Left renal pelvis (tissue), 4 donors: ENCODE data around the gene ZEB2. TPM values are rescaled to one million over a fixed set of nuclear protein-coding genes. Genes with fewer than 3 reads are reported as not detected.

Experiments used
- DNase-seq, 4 donors: peaks; one replicate each; pipeline ENCODE4 v3.0.0-alpha.2; 2013; ENCODE audit warnings: low read depth in 4 of 4, low spot score in 3 of 4
- polyA plus RNA-seq, 4 donors: library from polyadenylated mRNA; unstranded; fragments of 120-200 nt; gene quantifications; one replicate each; pipeline ENCODE4 v1.2.1, GENCODE V29; 2013; ENCODE audit not compliant: insufficient read length in 4 of 4

ZEB2 gene
- polyA plus RNA-seq, 4 donors: 60.5 to 165 (median 118) TPM

DNA sequence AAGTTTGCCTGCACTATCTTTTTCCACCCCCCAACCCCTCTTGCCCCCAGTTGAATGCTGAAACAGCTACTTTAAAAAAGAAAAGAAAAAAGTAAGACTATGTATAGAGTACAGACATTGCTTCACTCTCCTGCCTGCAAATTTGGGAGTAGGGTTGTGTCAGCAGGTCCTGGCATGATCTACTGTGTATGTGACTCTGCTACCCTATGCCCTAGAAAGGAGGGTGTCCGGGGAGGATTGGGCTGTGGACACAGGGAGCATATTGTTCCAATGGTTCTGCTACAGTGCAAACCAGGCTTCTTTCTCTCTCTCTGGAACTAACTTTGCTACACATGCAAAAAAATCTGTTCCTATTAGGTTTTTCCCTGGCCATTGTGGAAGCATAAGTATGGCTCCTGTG is 9.9 kb upstream of the ZEB2 start:
- no peak for DNase-seq

DNA sequence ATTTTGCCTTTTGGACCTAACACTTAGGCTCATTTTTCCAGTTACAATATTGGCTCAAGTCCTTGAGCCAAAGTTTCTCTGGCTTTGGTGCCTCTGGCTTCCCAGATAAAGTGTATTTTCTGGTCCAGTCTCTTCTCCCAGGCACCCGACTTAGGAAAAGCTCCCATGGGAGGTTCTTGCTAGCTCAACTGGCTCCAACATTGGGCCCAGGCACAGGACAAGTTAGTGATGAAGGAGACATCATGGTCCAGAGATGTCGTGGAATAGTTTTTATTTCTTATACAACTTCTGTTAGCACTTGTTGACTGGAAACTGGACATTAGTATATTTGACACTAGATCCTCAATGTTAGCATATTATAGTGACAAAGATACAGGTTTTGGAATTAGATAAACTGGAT is 8.2 kb upstream of the ZEB2 start:
- no peak for DNase-seq

DNA sequence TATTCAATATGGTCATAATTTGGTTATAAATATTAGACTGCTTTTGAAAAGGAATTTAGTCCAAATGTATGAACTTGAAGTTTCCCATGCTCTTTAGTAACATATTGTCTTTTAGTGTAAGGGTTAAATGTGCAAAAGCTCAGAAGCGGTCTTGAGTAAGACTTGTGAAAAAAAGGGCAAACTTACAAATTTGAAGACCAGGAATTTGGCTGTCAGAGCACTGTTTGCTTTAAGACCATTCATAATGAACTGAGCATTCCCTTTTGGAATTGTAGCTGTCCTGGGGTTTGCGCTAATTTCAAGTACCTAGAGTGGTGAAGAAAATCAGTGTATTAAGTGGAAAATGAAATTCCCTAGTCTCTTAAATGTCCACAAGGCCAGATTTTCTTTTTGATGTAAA is 6.9 kb upstream of the ZEB2 start:
- DNase-seq: no peak

DNA sequence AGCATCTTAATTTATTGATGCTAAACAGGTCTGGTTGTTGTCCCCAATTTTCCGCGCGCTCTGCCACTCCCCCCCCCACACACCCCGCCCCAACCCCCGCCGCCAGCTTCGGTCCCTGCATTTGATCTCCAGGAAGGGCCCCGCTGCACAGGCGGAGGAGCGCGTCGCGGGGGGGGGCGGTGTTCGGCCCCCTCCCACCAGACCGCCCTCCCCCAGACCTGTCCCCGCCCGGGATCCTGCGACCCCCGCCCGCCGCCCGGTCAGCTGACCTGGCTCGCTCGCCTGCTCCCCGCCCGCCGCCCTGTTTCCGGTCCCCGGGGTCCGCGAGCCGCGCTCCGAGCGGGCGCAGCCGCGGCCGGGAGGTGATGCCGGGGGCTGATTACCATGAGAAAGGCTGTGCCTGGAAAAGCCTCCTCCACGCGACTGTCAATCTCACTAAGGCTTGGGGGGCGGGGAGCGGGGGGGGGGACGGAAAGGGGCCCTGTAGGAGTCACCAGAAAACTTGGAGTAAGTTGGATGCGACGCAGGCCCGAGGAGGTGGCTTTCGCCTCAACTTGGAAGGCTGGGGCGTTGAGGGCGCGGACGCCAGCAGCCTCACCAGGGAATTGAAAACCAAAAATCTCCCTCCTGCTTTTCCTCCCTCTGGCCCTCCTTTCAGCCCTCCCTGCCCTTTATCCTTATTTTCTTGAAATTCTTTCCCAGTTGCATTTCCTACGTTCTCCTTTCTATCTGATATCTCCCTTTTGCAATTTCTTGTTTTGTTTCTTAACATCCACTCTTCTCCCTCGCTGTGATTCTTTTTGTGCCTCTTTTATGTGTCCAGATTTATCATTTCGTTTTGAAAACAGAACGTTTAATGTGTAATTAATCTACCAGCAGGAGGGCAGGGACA is 4.4 kb upstream of the ZEB2 start:
- DNase-seq: no peak

DNA sequence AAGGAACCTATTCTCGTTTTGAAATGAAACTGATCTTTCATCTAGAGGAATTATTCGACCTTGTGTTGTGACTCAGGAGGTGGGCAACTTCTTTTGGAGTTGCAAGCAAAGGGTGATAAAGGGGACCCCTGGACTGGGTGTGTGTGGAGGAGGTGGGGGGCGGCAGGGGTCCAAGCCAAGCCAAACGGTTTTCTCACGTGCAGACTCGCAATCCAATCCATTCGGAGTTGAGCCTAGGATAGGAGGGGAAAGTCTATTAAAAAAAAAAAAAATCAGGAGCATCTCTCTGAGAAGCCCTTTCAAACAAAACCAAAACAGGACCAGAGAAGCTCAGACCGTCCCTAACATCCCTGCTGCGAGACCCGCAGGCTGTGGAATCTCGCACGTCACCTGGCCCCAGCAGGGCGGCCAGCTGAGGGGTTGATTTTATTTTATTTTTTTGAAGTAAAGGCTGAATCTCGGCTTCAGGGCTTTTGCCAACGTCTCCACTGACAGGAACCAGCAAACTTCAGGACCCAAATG is 3.7 kb upstream of the ZEB2 start:
- no peak for DNase-seq

DNA sequence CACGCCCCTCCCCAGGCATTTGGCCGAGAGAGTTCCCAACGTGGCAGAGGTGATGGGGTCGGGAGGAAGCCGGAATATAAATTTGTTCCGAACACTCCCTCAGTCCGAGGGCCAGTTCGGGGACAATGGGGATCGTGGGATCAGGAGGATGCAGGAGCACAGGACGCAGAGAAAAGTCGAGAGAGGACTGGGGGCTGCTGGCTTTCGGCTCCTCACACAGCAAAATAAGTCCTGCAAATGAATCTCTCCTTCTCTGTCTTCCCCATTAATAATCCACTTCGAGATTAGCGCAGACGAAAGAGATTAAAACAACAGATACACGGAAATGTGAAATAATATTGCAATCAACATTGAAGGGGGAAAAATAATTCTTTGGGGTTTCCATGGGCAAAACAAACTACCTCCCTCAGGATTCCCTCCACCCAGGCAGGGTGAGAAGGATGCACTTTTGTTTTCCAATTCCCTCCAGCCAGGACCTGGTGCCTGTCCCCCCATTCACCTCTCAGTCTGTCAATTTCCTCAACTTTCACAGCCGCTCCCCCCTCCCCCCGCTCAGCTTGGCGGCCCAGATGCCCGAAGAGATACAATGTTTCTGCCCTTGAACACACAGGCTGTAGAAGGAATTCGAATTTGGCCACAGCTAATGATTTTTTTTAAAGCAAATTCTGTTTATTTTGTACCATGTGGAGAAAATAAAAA is 3.1 kb upstream of the ZEB2 start:
- no peak for DNase-seq

DNA sequence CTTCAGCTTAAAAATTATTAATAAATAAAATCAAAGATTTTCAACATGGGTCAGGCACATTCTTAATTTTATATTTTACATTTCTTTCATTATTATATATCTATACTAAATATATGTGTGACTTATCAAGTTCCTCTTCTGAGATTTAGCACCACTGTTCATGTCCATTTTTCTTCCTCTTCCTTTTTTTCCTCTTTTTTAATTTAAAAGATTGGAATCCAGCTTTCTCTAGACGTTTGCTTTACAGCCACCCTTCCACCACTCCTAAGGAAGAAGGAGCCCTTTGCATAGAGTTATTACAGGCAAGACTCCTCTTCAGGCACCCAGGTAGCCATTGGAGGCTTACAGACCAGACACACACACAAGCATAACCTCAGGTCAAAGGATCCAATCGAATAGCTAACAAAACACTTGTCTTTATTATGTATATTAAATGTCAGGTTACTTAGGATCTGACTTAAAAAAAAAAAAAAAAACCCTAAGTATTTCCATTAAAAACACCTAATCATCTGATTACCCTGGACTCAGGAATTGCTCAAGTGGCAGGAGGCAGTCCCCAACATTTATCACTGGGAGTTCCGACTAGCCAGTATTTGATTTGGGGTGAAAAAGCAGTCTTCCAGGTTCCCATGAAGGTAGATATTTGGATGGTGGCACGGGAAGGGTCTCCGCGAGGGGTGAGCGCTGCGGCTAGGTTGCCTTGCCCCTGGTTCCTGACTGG is 2.4 kb upstream of the ZEB2 start:
- DNase-seq: no peak

DNA sequence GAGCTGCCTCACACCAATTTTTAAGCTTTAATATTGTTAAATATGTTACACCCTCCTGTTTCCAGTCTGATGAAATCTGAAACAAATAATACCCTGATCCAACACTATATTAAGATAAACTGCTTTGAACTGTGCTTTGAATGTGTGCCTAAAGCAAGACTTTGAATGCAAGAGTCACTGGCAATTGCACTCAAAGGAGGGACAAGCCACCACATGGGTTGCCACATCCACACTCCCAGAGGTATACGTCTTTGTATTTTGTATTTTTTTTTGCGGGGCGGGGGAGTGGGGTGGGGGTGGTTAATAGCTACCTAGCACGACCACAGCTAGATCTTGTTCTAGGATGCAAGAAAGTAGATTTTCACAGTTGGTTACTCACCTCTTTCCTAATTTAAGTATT is 1.8 kb upstream of the ZEB2 start:
- no peak for DNase-seq

DNA sequence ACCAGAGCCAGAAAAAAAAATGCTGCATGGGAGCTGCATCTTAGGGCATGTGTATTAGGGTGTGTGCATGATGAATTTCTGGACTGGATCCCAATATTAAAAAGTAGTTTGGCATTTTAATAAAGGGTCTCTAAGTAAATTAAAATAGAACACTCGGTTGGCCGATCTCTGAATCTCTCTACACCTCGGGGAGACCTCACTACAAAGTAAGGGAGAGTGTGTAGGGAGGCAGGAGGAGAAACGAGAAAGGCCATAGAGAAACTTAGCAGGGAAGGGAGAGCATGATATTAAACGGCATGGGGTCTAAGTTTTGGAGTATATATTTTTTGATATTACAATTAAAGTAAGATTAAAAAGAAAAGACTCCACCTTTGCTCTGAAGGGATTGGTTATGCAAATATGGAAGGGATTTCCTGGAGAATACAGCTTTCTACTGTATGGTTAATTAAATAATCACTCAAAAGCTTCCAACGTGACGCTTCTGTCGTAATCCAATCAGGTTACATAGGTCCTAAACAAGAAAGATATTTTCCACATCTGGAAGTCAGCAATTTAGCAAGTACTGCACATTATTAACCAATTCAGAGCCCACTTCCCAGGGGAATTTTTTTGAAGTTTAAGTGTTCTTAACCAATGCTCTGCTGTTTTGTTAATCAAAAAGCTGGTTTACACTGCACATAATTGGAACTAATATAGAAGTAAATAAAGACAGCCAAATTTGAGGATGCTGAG is 1.0 kb upstream of the ZEB2 start:
- no peak for DNase-seq

DNA sequence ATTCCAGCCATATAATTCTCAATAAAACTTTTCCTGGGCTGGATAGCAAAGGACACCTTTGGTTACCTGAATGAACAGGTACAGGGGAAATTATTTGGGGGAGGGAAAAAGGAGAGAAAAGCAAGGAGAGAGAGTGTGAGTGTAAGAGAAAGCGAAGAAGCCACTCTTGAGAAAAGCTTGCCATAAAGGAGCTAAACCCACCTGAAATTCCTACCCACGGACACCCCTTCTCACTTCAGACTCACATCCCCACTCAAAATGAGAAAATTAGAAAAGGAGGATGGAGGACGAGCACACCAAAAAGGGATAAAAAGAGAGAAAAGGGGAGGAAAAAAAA is 354 bp downstream of the ZEB2 start:
- DNase-seq: no peak

DNA sequence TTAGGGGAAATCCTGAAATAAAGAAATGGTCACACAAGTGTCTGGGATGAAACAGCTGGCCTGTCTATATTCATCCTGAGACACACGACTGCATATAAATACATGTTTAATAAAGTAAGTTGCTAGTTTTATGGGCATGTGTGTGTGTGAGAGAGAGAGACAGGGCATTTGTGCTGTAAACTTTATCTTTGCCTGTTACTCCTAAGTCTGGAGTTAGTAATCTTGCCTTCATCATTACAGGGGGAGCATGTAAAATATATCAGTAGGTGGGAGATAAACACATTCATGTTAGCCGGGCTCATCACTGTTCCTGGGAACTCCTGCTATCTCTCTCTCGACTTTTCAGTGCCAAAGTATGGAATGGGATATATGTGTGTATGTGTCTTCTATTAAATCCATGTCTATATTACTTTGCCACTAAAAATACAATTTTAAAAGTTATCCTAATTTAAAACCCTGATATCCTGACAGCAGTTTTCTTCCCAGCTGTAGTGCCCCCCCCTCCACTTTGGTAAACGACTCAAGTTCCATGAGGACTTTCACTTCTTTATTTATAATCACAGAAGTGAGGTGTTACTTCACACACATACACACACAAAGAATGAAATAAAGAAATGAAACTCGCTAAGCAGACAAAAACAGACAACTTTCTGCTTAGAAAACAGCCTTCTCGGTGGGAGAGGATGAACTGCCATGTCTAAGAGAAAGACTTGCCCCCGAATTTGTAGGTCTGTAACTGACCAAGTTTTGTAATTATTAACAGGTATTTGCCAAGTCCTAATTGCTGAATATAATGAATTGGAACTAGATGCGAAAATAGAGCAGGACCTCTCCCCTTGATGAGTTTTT is 947 bp downstream of the ZEB2 start:
- DNase-seq: no peak

DNA sequence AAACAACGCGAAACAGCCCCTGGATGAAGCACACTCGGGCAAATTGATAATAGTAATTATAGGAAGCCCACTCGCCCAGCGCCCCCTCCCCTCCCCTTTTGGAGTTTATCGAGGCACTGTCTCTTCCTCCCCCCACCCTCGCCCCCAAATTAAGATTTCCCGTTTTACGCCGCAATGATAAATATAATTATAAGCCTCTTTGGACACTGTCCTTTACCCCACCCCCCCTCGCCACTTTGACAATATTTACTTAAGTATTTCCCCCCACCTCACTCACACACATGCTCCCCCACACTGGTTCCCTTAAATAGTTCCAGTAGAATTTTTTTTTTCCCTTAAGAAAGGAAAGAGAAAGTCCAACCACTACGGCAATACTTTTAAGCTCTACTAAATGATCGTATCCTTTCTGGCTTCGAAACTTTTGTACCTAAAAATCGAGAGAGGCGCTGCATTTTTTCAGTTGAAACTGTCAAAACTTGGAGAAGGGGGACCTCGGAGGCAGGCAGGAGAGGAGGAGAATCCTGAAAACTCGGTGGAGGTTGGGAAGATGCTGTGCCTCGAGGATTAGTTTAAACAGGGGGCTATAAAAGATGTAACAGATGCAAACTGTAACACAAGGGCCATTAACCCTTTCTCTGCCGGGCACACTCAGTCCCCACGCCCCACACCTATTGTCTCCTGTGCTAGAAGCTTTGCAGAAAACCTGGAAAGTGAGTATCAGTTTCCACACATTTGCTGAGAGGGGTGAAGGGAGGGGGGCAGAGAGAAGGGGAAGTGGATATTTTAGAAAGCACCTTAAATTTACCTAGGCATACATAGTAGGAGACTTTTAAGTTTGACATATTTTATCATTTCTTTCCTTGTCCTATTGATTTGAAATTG is 1.8 kb downstream of the ZEB2 start:
- no peak for DNase-seq

DNA sequence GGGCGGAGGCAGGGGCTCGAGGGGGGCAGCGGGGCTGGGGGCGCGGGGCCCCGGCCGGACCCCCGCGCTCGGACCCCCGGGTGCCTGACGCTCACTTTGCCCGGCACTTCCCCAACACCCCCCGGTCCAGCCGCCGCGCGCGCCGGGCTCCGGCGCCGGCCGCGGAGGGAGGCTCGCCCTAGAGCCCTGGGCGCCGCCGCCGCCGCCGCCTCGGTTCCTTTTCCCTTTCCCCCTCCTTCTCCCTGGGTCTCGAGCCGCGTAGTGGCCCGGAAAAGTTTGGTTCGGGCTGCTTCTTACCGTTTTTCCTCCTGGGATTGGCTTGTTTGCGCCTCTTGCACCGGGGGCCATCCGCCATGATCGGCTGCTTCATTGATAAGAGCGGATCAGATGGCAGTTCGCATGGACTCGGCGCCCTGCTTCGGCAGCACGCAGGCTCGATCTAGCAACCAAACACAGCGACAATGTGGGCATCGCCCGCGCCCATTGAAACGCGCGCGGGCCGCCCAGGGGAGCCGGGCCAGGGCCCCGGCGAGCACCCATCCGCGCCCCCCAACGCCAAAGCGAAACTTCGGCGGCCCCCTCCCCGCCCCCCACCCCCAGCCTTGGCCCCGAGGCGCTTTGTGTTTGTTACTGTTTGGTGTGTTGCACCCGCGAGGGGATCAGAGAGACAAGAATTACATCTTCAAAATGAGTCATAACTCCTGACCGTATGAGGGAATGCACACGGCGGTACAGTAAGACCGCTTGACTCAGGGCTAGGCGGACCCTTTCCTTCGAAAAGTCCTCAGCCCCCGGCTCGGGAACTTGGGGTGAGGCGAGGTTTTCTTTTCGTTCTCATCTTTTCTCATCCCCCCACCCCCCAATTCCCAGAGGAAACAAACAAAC is 2.7 kb downstream of the ZEB2 start:
- DNase-seq: no peak

DNA sequence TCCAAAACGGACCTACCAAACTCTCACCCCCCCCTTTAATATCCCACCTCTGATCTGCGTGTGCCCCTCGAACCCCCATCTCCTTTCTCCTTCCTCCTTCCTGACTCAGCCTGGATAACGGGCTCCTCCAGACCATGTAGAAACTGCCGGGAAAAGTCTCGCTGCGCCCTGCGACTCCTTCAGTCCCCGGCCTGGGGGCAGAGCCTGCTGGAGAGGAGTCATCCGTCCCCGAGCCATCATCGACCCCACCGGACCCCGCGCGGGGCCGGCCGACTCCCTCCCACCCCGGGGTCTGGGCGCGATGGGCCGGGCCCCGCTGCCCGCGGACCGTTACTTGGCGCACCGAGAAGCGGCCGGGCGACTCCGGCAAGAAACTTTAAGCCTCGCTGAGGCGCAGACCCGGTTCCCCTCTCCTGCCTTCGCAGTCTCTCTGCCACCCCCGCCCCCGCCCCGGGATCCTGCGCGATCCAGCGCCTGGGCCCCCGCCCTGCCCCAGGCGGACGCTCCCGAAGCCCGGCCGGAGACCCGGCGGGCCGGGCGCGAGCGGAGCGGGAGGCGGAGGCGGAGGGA is 3.4 kb downstream of the ZEB2 start:
- no peak for DNase-seq

DNA sequence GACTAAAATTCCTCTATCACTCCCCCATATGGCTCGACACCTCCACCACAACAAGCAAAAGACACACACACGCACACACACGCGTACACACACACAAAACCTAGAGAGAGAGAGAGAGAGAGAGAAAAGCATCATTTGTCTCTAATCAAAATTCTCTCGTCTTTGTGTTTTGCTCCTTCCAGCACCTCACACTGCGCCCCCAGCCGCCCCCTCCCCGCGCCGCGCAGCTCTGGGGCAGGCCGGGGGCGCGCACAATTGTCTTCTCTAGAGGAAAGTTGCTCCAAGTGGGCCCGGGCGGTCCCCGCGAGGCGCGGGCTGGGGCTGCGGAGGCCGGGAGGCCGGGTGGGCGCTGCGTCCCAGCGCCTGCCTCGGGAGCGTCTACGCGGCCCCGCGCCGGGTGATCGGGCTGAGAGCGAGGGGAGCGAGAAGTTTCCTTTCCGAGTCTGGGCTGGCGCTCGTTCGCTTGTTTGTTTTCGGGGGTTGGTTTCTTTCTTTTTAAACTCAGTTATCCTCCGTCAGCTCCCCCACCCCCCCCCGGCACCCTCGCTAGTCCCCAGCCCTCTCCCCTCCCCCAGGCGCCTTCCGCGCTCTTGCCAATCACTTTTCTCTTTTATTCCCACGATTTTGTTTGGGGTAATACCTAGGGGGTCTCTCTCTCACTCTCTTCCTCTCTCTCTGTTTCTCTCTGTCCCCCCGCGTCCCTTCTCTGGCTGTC is 4.1 kb downstream of the ZEB2 start:
- DNase-seq: no peak

DNA sequence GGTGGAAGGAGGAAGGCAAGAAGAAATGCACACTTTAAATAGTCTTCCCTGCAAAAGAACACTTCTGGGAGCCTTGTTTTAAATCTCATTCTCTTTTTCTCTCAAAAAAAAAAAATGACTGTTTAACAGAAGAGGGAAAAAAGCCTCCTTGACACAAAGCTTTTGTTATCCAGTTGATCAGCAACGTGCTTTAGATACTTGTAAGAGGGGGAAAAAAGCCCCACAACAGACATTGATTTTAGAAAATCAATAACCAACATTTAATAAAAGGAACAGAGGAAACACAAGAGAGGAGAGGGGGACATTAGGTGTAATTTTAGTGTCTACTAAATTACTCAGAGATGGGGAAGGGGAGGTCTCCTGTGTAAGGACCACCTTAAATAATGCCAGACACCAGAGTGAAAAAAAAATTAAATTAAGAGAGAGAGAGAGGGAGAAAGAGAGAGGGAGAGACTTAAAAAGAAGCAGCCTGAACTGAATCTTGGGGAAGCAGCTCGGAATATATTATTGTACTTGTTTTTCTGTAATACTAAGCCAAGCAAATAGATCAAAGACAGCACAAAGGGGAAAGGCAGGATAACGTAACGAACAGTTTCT is 4.7 kb downstream of the ZEB2 start:
- no peak for DNase-seq
